Activated naive CD4-positive, alpha-beta T cell treated with anti-CD3 and anti-CD28 coated beads, Interleukin-2, amount 10 ng/mL, durations not matched to agents 5 hours and 36 hours (primary cell): Measurements from ENCODE around the gene ANGPTL1. TPM values are rescaled to one million over a fixed set of nuclear protein-coding genes. Genes with fewer than 3 reads are reported as not detected.

Experiments used
- total RNA-seq, 2 experiments: library from RNA; stranded (reverse); gene quantifications; one replicate each; pipeline ENCODE4 v1.2.3, GENCODE V29; 2021

ANGPTL1 gene
- not detected for total RNA-seq

GRCh38 chr1:178870944-178871343 lies at the start of gene ANGPTL1:
Gene ANGPTL1 (minus strand): TSS chr1:178871077. CDS start chr1:178865776, 5,301 bp downstream.

Other genes with a start within 250 kb of the ANGPTL1 start
- 1 to 10 TPM; 5.3 to 7.3 TPM for gene RALGPS2, start 145.8 kb downstream of the ANGPTL1 start, total RNA-seq
- 10 to 100 TPM; 26.7 to 28.6 TPM for gene FAM20B, start 154.8 kb upstream of the ANGPTL1 start, total RNA-seq
- gene TOR3A, start 211.0 kb upstream of the ANGPTL1 start, total RNA-seq, result 10 to 100 TPM; 39.0 to 39.7 TPM